ENCODE measurements around the gene ARSB.

DNA sequence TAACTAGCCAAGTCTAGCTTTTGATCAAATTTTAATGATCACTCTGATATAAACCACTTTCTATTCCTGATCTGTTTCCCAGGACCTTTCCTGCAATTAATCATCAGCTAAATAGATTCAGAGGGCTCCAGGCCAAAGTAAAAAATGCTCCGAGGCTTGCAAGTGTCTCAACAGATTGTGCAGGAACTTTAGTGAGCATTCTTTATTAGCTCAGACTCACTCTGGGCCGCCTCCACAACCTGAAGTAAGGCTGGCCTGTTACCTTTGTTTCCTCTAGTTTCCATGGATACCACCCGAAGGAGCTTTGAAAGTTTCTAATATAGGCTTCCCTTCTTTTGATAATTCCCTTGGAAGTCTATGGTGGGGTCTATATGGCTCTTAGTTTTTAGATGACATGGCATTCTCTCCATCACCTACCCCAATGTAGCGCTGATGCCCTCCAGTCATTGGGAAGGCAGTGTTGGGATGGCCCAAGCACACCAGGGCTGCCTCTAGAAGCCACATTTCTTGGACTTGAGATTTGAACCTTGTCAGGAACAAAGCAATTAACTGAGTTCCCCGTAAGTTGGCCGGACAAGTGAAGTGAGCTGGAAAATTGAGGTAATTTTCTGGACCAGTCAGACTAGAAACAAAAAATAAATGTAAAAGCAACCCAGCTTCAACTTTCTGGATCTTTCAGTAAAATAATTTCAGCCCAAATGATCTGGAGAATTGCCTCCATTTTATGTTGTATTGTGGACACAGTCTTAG, 238.9 kb downstream of the ARSB start:
- no peak for TF ChIP-seq POLR2AphosphoS5 (IDR thresholded peaks at IDR 0.05)
- TF ChIP-seq, protein P1, sequence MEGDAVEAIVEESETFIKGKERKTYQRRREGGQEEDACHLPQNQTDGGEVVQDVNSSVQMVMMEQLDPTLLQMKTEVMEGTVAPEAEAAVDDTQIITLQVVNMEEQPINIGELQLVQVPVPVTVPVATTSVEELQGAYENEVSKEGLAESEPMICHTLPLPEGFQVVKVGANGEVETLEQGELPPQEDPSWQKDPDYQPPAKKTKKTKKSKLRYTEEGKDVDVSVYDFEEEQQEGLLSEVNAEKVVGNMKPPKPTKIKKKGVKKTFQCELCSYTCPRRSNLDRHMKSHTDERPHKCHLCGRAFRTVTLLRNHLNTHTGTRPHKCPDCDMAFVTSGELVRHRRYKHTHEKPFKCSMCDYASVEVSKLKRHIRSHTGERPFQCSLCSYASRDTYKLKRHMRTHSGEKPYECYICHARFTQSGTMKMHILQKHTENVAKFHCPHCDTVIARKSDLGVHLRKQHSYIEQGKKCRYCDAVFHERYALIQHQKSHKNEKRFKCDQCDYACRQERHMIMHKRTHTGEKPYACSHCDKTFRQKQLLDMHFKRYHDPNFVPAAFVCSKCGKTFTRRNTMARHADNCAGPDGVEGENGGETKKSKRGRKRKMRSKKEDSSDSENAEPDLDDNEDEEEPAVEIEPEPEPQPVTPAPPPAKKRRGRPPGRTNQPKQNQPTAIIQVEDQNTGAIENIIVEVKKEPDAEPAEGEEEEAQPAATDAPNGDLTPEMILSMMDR (IDR thresholded peaks at IDR 0.05) = no peak
- no peak for TF ChIP-seq EP300 (IDR thresholded peaks at IDR 0.05)
